ENCODE measurements around the gene GRIK5.
"Not testable (repeated sequence)": the region's sequence is repeated elsewhere in the genome, so short reads cannot be mapped to it uniquely, and the experiment has no call there.

The GRIK5 gene

GRCh38 chr19:42042455-42043170 lies 27.4 kb downstream of the GRIK5 start:
- no peak for DNase-seq

DNA sequence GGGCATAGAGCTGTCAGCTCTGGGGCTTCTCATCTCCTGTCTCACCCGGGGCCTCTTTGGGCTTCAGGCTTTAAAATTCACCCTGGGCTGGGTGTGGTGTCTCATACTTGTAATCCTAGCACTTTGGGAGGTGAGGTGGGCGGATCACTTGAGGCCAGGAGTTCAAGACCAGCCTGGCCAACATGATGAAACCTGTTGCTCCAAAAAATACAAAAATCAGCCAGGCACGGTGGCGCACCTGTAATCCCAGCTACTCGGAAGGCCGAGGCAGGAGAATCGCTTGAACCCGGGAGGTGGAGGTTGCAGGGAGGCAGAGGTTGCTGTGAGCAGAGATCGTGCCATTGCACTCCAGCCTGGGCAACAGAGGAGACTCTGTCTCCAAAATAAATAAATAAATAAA lies 29.5 kb downstream of the GRIK5 start:
- not testable (repeated sequence) for DNase-seq

GRCh38 chr19:42040031-42040430 lies 30.0 kb downstream of the GRIK5 start:
- no peak for DNase-seq

- DNase-seq: no peak
These were observed 31.3 kb downstream of the GRIK5 start for GRCh38 chr19:42038666-42039065.

DNA sequence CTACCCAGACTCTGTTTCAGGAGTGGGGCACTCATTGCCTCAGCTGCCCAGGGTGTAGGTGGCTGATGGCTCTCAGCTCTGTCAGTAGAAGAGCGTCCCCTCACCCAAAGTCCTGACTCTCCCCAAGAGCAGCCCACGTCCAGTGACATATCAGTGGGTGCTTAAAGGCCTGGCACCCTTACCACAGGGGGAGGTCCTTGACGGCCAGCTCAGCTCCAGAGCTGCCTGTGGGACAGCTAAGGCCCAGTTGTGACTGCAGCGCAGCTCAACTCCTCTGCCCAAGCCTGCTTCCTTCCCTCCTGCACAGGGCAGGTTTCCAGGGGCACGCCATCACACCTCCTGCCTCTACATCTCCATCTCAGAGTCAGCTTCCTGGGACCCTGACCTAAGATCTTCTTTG lies 32.4 kb downstream of the GRIK5 start:
- DNase-seq: no peak

GRCh38 chr19:42034640-42035391 lies 35.2 kb downstream of the GRIK5 start:
- peak; percentile 56 for DNase-seq

GRCh38 chr19:42033413-42033812 lies 36.6 kb downstream of the GRIK5 start:
- DNase-seq: no peak

DNA sequence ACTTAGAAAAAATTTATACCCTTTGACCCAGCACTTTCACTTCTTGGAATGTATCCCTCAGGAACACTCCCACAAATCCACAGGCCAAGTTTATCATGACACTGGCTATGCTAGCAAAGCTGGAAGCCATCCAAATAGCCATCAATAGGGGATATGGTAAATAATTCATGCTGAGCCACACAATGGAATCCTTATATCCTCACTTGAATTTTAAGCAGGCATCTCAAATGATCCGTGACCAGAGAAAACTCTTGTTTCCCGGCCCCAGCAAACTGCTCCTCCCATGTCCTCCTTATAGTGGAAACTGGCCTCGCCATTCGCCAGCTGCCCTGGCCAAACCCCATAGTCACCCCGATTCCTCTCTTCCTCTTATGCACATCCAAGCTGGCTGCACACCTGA lies 37.6 kb downstream of the GRIK5 start:
- peak; percentile 96 for DNase-seq

DNA sequence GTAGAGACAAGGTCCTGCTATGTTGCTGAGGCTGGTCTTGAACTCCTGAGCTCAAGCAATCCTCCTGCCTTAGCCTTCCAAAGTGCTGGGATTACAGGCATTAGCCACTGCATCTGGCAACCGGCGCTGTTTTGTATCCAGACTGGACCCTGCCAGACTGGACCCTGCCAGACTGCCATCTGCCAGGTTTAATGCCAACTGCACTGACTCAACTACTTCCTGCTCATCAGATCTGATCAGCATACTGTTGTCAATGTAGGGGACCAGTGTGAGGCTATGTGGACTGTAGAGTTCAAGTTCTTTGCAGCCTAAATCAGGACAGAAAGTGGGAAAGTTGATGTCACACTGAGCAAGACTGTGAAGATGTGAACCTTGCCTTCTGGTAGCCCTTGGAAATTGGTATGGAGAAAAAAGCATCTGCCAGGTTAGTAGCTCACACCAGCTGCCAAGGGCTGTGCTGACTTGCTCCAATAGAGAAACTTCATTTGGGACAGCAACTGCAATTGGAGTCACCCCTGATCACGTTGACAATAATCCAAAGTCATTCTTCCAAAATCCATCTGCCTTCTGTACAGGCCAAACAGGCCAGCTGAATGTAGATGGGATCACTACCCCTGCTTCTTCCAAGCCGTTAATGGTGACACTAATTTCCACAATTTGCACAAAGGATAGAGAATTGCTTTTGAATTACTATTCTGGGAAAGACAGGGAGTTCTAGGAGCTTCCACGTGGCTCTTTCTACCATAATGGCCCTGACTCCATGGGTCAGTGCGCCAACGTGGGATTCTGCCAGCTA lies 39.2 kb downstream of the GRIK5 start:
- no peak for DNase-seq

GRCh38 chr19:42028304-42029216 lies 41.4 kb downstream of the GRIK5 start:
- DNase-seq: no peak

DNA sequence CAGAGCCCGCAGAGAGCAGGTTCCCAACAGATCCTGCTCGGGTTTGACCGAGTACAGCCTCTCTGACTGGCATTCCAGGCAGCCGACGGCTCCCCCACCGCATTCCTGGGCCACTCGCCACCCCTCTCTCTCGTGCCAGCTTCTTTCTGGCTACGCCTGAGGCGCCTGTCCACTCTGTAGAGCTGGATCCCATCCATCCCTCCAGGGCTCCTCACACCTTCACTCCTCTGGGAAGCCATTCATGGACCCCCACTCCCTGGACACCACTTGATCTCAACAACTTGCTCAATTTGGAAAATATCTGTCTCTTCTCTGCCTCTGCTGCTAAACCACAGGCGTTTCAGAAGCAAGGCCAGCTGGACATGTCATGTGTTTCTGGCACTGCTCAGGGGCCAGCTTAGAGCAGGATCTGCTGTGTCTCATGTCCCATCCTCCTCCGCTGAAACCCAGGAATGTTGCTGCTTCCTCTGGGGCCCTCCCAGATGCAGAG lies 45.3 kb downstream of the GRIK5 start:
- no peak for DNase-seq

- DNase-seq: no peak
These were observed 46.1 kb downstream of the GRIK5 start for GRCh38 chr19:42023943-42024260.

DNA sequence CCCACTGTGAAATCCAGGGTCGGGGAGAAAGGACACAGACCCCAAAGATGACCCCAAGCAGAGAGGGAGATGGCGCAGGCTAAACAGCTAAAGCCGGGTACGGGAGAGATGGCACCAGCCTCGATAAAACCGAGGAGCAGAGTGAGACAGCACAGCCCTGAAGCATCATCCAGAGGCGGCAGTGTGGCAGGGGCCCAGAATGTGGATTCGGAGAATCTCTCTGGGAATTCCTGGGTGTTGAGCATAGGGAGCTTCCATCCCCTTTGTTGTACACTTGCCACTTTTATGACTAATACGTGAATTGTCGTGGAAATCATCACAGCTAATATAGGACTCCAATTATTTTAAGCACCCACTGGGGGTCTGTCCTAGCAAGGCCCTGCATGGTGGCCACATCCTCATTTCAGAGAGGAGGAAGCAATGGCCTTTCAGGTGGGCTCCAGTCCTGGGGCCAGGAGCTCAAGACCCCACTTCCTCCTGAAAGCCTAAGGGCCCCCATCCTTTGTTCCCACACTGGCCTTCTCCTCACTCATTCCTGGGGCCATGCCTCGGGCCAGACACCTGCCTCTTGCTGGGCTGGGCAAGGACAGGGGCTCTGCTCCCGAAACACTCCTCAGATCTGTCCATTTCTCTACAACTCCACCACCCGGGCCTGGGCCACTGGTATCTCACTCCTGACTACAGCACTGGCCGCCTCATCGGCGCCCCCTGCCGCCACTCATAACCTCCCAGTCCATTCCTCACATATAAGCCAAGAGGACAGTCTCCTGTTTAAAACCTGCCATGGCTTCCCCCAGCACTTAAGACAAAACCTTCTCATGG lies 46.7 kb downstream of the GRIK5 start:
- DNase-seq: no peak

DNA sequence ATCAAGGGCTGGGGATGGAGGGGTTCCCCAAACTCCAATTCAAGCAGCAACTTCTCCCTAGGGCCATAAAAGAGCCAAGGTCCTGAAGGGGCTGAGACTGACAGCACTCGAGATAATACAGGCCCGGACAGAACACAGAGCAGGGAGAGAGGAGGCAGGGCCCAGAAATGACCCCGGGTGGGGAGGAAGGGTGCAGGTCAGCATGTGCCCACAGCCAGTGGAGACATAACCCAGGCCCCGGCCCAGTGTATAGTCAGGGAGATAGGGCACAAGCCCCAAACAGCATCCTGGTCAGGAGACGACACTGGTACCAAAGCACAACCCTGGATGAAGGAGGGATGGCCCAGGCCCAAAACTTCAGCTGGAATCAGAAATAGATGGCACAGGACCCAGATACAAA lies 47.4 kb downstream of the GRIK5 start:
- DNase-seq: no peak

DNA sequence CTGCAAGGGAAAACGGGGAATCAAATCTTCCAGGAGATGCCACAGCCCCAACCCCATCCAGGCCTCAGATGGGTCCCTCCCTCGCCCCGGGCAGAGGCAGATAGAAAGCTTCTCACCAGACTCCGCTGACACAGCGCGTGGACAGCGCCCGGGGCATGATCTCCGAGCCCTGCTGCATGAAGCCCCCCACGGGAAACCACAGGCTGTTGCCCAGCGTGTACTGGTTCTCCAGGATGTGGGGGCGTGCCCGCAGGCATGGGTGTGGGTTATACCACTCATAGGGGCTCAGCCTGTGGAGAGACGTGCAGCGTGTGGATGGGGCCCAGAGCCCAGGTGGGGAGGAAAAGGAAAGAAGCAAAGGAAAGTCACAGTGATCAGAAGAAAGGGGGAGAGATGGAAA lies 48.8 kb downstream of the GRIK5 start:
- no peak for DNase-seq

DNA sequence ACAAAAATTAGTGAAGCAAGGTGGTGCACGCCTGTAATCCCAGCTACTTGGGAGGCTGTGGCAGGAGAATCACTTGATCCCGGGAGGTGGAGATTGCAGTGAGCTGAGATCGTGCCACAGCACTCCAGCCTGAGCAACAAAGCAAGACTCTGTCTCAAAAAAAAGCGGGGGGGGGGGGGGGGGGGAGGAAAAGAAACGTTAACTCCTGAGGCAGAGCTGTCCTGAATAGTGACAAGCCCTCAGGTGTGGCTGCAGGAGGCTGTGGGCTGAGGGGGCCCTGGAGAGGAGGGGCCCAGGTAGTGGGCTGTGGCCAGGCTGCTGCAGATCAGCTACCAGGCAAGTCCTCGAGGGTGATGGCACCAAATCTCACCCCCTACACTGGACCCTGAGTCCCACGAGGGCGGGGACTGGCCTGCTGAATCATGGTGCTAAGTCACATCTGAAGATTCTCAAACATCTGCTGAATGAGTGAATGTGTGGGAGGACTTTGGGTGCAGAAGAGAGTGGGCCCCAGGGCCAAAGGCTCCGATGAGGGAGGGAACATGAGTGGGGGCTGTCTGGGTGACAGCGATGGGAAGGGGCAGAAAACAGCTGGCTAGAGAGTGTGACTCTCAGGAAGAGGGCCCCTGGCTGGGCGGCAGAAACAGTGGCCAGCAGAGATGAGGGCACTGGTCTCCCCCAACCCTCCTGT lies 51.4 kb downstream of the GRIK5 start:
- DNase-seq: no peak

- no peak for DNase-seq
These were observed 53.0 kb downstream of the GRIK5 start for GRCh38 chr19:42017040-42017439.

GRCh38 chr19:42012747-42013146 lies 57.3 kb downstream of the GRIK5 start:
- DNase-seq: not testable (repeated sequence)

DNA sequence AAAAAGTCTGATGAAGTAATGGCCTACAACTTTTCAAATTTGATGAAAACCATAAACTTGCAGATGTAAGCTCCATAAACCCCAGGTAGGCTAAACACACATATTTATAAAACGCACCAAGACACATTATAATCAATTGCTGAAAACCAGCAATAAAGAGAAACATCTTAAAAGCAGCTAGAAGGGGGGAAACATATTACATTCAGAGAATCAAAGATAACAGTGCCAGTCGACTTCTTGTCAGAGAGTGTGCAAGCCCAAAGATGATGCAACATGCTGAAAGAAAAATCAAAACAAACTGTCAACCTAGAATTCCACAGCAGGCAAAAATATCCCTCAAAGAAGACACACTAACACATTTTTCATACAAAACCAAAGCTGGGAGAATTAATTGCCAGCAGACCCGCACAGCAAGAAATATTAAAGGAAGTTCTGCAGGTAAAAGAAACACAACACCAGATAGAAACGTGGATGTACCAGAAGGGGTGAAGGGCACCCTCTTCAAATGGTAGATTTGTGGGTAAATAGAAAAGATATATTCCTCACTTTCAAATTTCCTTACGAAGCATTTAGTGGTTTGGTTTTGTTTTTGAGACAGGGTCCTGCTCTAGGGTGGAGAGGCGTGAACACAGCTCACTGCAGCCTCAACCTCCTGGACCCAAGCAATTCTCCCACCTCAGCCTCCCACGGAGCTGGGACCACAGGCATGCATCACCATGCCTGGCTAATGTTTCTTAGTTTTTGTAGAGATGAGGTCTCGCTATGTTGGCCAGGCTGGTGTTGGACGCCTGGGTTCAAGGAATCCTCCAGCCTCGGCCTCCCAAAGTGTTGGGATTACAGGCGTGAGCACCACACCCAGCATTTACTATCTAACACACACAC lies 59.5 kb downstream of the GRIK5 start:
- DNase-seq: no peak

GRCh38 chr19:42006569-42006968 lies 63.4 kb downstream of the GRIK5 start:
- no peak for DNase-seq
